CD14-positive monocyte (primary cell): Measurements from ENCODE around the gene BANP. TPM values are rescaled to one million over a fixed set of nuclear protein-coding genes. Genes with fewer than 3 reads are reported as not detected.
"Not testable (repeated sequence)": the region's sequence is repeated elsewhere in the genome, so short reads cannot be mapped to it uniquely, and the experiment has no call there.

ENCODE experiments used
- DNase-seq, 3 donors: peaks; one replicate each; pipeline ENCODE4 v3.0.0-alpha.2; 2011 to 2022
- H2AFZ ChIP-seq: 2 replicates; pipeline ENCODE4 v1.6.0; 2012; ENCODE audit warnings: mild to moderate bottlenecking, low read depth, low read length, inconsistent platforms; ENCODE audit not compliant: insufficient read depth, poor library complexity, severe bottlenecking
- H3K27ac ChIP-seq, 2 donors: 1 replicate in 1 of 2; 2 replicates in 1 of 2; pipeline ENCODE4 v1.5.1; 2012 to 2013; ENCODE audit warnings: low read length in 2 of 2, control low read depth in 1 of 2, inconsistent platforms in 1 of 2, low read depth in 1 of 2, mild to moderate bottlenecking in 1 of 2
- H3K27me3 ChIP-seq, 2 donors: one replicate each; pipeline versions ENCODE4 v1.6.0 to v1.6.1; 2011 to 2013; ENCODE audit warnings: low read length in 2 of 2; ENCODE audit not compliant: control insufficient read depth in 2 of 2, insufficient read depth in 2 of 2
- H3K36me3 ChIP-seq, 2 donors: replicated peaks in 1 of 2; 1 replicate in 1 of 2; 2 replicates in 1 of 2; pipeline versions ENCODE4 v1.5.1 to v1.6.1; 2012 to 2013; ENCODE audit warnings: low read length in 2 of 2, control low read depth in 1 of 2, inconsistent platforms in 1 of 2, mild to moderate bottlenecking in 1 of 2; ENCODE audit not compliant: insufficient read depth in 2 of 2, control insufficient read depth in 1 of 2
- H3K4me1 ChIP-seq, 2 donors: 1 replicate in 1 of 2; 2 replicates in 1 of 2; pipeline versions ENCODE4 v1.5.1 to v1.6.1; 2012 to 2013; ENCODE audit warnings: low read length in 2 of 2, control low read depth in 1 of 2, inconsistent platforms in 1 of 2, mild to moderate bottlenecking in 1 of 2, moderate library complexity in 1 of 2; ENCODE audit not compliant: insufficient read depth in 2 of 2, control insufficient read depth in 1 of 2
- H3K4me2 ChIP-seq: replicated peaks from 2 replicates; pipeline ENCODE3; 2012; ENCODE audit warnings: low read length, moderate library complexity, mild to moderate bottlenecking; ENCODE audit not compliant: poor library complexity, severe bottlenecking; ENCODE audit errors: extremely low read depth
- H3K4me3 ChIP-seq, 3 experiments: fragments of 200-600 bp in 1 of 3; sonication (generic) in 1 of 3; replicated peaks in 1 of 3; 1 replicate in 2 of 3; 2 replicates in 1 of 3; pipeline ENCODE4 v1.5.1; 2011 to 2013; ENCODE audit warnings: low read length in 3 of 3, mild to moderate bottlenecking in 3 of 3, control low read depth in 2 of 3, low read depth in 2 of 3, inconsistent platforms in 1 of 3, moderate library complexity in 1 of 3
- H3K79me2 ChIP-seq: 2 replicates; pipeline ENCODE4 v1.6.0; 2012; ENCODE audit warnings: mild to moderate bottlenecking, control low read depth, inconsistent platforms, low read length, moderate library complexity; ENCODE audit not compliant: insufficient read depth
- H3K9ac ChIP-seq: 2 replicates; pipeline ENCODE4 v1.6.0; 2017; ENCODE audit warnings: low read length, mild to moderate bottlenecking; ENCODE audit not compliant: insufficient read depth, poor library complexity, severe bottlenecking
- H3K9me3 ChIP-seq, 2 donors: replicated peaks in 1 of 2; 1 replicate in 1 of 2; 2 replicates in 1 of 2; pipeline versions ENCODE4 v1.5.1 to v1.6.1; 2012 to 2013; ENCODE audit warnings: low read length in 2 of 2, control low read depth in 1 of 2; ENCODE audit not compliant: control insufficient read depth in 1 of 2, insufficient read depth in 1 of 2
- H4K20me1 ChIP-seq: 2 replicates; pipeline ENCODE4 v1.6.0; 2012; ENCODE audit warnings: mild to moderate bottlenecking, low read length, control low read depth, moderate library complexity; ENCODE audit not compliant: insufficient read depth
- H3K27ac Mint-ChIP-seq, 7 donors: one replicate each; pipeline ENCODE4 v1.8.0; 2020; ENCODE audit warnings: mild to moderate bottlenecking in 7 of 7, mixed read lengths in 7 of 7, moderate library complexity in 6 of 7, inconsistent platforms in 2 of 7
- H3K27me3 Mint-ChIP-seq, 3 donors: one replicate each; pipeline ENCODE4 v1.8.0; 2021 to 2022; ENCODE audit warnings: low read depth in 3 of 3, mild to moderate bottlenecking in 3 of 3, mixed read lengths in 3 of 3, moderate library complexity in 3 of 3, inconsistent platforms in 1 of 3
- H3K36me3 Mint-ChIP-seq, 2 donors: one replicate each; pipeline ENCODE4 v1.8.0; 2020; ENCODE audit warnings: mixed read lengths in 2 of 2, inconsistent platforms in 1 of 2, mild to moderate bottlenecking in 1 of 2
- H3K4me1 Mint-ChIP-seq: one replicate; pipeline ENCODE4 v1.8.0; 2020; ENCODE audit warnings: mild to moderate bottlenecking, mixed read lengths
- H3K4me3 Mint-ChIP-seq, 2 donors: one replicate each; pipeline ENCODE4 v1.8.0; 2020; ENCODE audit warnings: mild to moderate bottlenecking in 2 of 2, mixed read lengths in 2 of 2, moderate library complexity in 1 of 2
- H3K9me3 Mint-ChIP-seq, 7 donors: one replicate each; pipeline ENCODE4 v1.8.0; 2020 to 2022; ENCODE audit warnings: mixed read lengths in 7 of 7, mild to moderate bottlenecking in 6 of 7, moderate library complexity in 6 of 7, inconsistent platforms in 2 of 7
- WGBS: methylation state at CpG from one replicate; pipeline ENCODE4 v1.1.5; 2013; ENCODE audit warnings: missing lambda C conversion rate; ENCODE audit not compliant: insufficient coverage; 5-methylcytosine and 5-hydroxymethylcytosine counted together
- intact Hi-C, 2 donors: fragments of 100-400 bp; cut with micrococcal nuclease; formaldehyde crosslinking; loops; one replicate each; pipeline versions ENCODE4 v1.15.0 to v1.15.1; 2023
- polyA plus RNA-seq, 3 donors: library from polyadenylated mRNA; depleted of rRNA in 1 of 3; unstranded in 2 of 3; stranded (reverse) in 1 of 3; fragments of 300-500 nt in 2 of 3; fragments of >200 nt in 1 of 3; fragmentation: Illumina TruSeq in 2 of 3; gene quantifications; 1 replicate in 2 of 3; 2 replicates in 1 of 3; pipeline ENCODE4 v1.2.3, GENCODE V29; 2012 to 2021

BANP gene
- polyA plus RNA-seq, 3 donors, result 10.1 to 40.9 (median 11.7) TPM

DNA sequence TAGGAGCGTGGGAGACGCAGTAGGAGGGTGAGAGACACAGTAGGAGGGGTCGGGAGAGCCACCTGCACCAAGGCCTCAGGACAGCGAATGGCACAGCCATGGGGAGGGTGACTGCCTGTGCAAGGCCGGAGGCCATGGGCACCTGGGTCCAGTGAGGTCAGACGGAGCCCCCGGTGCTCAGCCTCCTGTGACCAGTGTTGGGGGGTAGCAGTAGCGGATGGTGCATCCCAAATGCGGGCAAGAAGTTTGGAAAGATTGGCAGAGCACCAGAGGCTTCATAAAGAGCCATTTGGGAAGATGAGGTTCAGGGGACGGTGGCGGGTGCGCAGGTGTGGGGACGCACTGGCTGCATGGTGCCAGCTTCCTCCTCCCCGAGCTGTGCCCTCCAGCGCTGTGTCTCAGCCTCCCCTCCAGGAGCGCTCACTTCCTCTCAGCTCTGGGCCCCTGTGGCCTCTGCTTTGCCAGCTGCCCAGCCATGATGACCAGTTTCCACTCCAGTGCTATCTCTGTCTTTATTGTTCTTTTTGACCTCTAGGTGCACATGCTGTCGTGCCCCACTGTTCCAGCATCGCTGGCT lies 90.8 kb downstream of the BANP start:
- H3K9ac ChIP-seq, H3K27me3 ChIP-seq, H3K27ac ChIP-seq, intact Hi-C loops, H3K4me3 ChIP-seq, H2AFZ ChIP-seq, H3K79me2 ChIP-seq, H4K20me1 ChIP-seq, H3K4me2 ChIP-seq, H3K27me3 Mint-ChIP-seq, H3K9me3 Mint-ChIP-seq, H3K9me3 ChIP-seq: not testable (repeated sequence)
- Histone ChIP-seq H3K36me3 (peaks cover 7 to 39% of the 10 kb centered on the region in 2 donors), H3K4me1 (peaks cover 44 to 45% of the 10 kb centered on the region in 2 donors)
- 57% methylated on average over 15 of the region's 18 CpGs for WGBS
- Mint-ChIP-seq H3K4me1 (peaks cover 45% of the 10 kb centered on the region), H3K27ac (peak overlapping the region; percentile 17 to 85 (median 76)), H3K4me3 (peak overlapping the region in 1 of 2 donors; percentile 30), H3K36me3 (peaks cover 63 to 76% of the 10 kb centered on the region in 2 donors)
- DNase-seq, result peak in 2 of 3 donors; percentile 18 to 48

DNA sequence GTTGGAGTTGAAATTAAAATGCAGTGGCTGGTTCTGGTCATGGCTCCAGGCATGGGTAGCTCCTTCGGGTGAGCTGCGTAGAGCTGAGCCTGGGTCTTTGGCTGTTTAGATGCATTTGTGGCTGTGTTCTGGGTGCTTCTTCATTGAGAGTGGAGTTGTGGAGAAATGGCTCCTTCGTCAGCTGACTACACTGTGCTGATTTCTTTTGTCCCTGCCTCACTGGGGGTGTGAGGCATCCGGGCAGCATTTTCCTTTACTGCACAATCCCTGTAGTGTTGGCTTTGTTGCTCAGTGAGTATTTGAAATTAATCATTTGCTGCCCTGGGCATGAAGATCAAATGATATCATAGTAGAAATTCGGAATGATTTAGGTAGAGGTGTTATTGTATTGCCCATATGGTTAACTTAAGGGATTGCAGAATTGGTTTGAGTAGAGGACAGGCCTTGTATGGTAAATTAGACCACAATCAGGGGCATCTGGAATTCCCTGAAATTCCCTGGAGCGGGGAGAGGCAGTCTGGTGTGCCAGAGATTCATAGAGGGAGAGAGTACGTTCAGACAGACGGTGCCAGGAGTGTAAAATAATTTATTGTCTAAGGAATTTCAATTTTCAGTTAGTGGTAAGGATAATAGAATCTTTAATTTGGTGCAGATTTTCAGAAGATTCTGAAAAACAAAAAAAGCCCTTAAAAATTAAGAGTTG lies 92.1 kb downstream of the BANP start:
- peaks cover 62 to 80% of the 10 kb centered on the region in 2 donors for H3K36me3 Mint-ChIP-seq
- H3K4me2 ChIP-seq, H3K4me3 Mint-ChIP-seq, intact Hi-C loops, H3K79me2 ChIP-seq, H4K20me1 ChIP-seq, H3K9me3 ChIP-seq, H3K27me3 ChIP-seq, H2AFZ ChIP-seq, H3K27ac ChIP-seq, H3K4me3 ChIP-seq, H3K27me3 Mint-ChIP-seq, H3K9me3 Mint-ChIP-seq, H3K9ac ChIP-seq, DNase-seq: not testable (repeated sequence)
- Histone ChIP-seq H3K4me1 (peaks cover 44 to 45% of the 10 kb centered on the region in 2 donors), H3K36me3 (peaks cover 10 to 40% of the 10 kb centered on the region in 2 donors)
- H3K27ac Mint-ChIP-seq, result peak overlapping the region; percentile 74 to 97 (median 91)
- WGBS, result 89% methylated on average over 1 of the region's 8 CpGs
- peaks cover 45% of the 10 kb centered on the region for H3K4me1 Mint-ChIP-seq

DNA sequence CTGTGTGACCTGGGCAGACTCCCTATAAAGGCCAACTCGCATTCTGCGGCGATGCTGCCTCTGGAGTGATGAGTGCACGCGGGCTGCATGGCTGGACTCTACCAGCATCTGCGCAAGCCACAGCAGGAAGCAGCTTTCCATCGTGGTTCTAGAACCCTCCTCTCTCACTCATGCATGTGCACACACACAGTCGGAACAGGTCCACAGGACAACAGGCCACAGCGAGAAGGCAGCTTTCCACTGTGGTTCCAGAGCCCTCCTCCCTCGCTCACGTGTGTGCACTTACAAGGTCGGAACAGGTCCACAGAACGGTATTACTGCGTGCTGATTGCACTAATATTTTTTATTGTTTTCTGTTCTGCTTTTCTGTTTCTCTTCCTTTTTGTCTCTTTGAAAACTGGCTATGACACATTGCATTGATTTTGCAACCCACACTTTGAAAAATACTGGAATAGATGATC lies 92.9 kb downstream of the BANP start:
- peak overlapping the region; percentile 87 to 97 (median 91) for H3K27ac Mint-ChIP-seq

DNA sequence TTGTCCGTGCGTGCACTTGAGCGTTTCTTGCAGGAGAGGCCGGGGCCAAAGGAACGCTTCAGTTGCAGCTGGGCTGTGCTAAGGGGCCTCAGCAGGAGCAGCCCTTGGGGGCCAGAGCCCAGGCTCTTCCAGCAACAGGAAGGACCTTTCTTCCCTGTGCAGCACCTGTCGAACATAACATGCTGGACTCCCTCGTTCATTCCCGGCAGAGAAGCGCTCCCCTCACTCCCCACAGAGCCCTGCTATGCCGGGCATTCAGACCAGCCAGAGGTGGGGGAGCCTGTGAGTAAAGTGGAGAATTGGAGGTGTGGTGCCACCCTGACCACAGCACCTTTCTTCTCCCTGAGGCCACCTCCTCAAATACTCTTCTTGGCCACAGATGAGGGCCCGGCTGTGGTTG lies 94.1 kb downstream of the BANP start:
- H3K4me2 ChIP-seq, H3K9me3 Mint-ChIP-seq, H3K27me3 ChIP-seq, H3K27ac ChIP-seq, H3K79me2 ChIP-seq, H3K4me3 Mint-ChIP-seq, H3K9ac ChIP-seq, H2AFZ ChIP-seq, intact Hi-C loops, DNase-seq, H3K4me3 ChIP-seq, H3K9me3 ChIP-seq, H3K27me3 Mint-ChIP-seq, H4K20me1 ChIP-seq: not testable (repeated sequence)
- H3K36me3 Mint-ChIP-seq, result peaks cover 64 to 80% of the 10 kb centered on the region in 2 donors
- H3K27ac Mint-ChIP-seq, result peak overlapping the region; percentile 72 to 97 (median 91)
- H3K4me1 Mint-ChIP-seq, result peaks cover 45% of the 10 kb centered on the region
- peaks cover 12 to 40% of the 10 kb centered on the region in 2 donors for H3K36me3 ChIP-seq
- WGBS, result 89% methylated on average over 6 of the region's 11 CpGs
- H3K4me1 ChIP-seq, result peaks cover 44 to 45% of the 10 kb centered on the region in 2 donors

More for the DNA sequence above, 92.9 kb downstream of the BANP start:
- Mint-ChIP-seq H3K4me1 (peaks cover 45% of the 10 kb centered on the region), H3K36me3 (peaks cover 62 to 80% of the 10 kb centered on the region in 2 donors), H3K4me3 (peak overlapping the region; percentile 66 to 85)
- H3K9me3 ChIP-seq, H4K20me1 ChIP-seq, H3K9me3 Mint-ChIP-seq, H3K27me3 ChIP-seq, H3K79me2 ChIP-seq, H2AFZ ChIP-seq, H3K27me3 Mint-ChIP-seq, H3K9ac ChIP-seq, intact Hi-C loops: not testable (repeated sequence)
- H3K27ac ChIP-seq, result peak overlapping the region; percentile 45 to 80
- H3K4me3 ChIP-seq, result peak overlapping the region in 1 of 3 experiments; percentile 57
- H3K4me1 ChIP-seq, result peaks cover 44 to 45% of the 10 kb centered on the region in 2 donors
- peak overlapping the region; percentile 34 for H3K4me2 ChIP-seq
- peak; percentile 83 to 92 (median 85) for DNase-seq
- peaks cover 7 to 40% of the 10 kb centered on the region in 2 donors for H3K36me3 ChIP-seq
- under 1% methylated on average over 14 of the region's 14 CpGs for WGBS
